GM18519 (cell line): ENCODE results near the gene CDS1.
"Not testable (repeated sequence)": the region's sequence is repeated elsewhere in the genome, so short reads cannot be mapped to it uniquely, and the experiment has no call there.

ENCODE experiments used
- ATAC-seq: cut with Tn5 transposase; IDR thresholded peaks from one replicate; pipeline ENCODE4 v1.9.1; 2021; ENCODE audit warnings: mild to moderate bottlenecking, moderate library complexity; ENCODE audit not compliant: unreplicated experiment, low FRiP score

CDS1 gene

DNA sequence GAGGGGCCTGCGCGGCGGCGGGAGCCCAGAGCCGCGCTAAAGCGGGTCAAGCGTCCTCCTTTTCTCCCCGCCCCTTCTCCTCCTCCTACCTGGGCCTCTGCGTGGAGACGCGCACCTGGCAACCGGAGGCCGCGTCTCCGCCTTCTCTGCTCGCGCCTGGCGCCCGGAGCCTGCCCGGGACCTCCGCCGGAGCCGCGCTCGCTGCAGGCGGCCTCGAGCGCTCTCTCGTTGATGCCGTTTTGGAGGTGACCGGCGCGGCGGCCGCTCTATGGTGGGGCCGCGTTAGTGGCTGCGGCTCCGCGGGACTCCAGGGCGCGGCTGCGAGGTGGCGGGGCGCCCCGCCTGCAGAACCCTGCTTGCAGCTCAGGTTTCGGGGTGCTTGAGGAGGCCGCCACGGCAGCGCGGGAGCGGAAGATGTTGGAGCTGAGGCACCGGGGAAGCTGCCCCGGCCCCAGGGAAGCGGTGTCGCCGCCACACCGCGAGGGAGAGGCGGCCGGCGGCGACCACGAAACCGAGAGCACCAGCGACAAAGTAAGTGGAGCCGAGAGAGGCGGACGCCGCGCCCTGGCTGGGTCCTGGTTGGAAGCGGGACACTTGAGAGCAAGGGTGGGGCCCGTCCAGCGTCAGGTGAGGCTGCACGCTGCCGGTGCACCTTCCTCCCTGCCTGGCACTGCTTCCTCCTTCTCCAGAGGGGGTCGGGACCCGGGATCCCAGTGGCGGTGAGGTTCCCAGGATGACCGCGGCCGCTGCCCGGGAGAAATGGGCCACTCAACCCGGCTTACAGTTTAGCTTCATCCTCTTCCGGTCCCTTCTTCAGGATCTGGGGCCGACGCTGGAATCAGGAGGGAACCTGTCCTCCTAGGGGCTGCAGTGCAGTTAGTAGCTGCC lies at the start of gene CDS1:
TSS of gene CDS1 (plus strand) at position 140 of the 888 bp plus-strand sequence. CDS start at position 415, 275 bp downstream.
- ATAC-seq, result peak; percentile 37

DNA sequence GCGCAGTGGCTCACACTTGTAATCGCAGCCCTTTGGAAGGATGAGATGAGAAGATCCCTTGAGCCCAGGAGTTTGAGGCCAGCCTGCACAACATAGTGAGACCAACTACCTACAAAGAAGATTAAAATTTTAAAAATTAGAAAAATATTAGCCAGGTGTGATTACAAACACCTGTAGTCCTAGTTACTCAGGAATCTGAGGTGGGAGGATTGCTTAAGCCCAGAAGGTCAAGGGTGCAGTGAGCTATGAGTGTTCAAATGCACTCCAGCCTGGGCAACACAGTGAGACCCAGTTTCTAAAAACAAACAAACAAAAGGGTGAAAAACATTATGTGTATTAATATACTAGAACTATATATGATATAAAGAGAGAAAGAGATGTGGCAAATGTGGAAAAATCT lies 47.0 kb upstream of the CDS1 start:
- no peak for ATAC-seq

DNA sequence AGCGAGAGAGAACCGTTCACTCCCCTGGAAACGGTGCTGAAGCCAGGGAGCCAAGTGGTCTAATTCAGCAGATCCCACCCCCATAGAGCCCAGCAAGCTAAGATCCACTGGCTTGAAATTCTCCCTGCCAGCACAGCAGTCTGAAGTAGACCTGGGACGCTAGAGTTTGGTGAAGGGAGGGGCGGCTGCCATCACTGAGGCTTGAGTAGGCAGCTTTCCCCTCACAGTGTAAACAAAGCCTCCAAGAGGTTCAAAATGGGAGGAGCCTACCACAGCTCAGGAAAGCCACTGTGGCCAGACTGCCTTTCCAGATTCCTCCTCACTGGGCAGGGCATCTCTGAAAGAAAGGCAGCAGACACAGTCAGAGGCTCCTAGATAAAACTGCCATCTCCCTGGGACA lies 37.8 kb upstream of the CDS1 start:
- ATAC-seq, result no peak

- no peak for ATAC-seq
These were observed 35.7 kb upstream of the CDS1 start for GRCh38 chr4:84547211-84547610.

GRCh38 chr4:84549191-84549590 lies 33.7 kb upstream of the CDS1 start:
- not testable (repeated sequence) for ATAC-seq

DNA sequence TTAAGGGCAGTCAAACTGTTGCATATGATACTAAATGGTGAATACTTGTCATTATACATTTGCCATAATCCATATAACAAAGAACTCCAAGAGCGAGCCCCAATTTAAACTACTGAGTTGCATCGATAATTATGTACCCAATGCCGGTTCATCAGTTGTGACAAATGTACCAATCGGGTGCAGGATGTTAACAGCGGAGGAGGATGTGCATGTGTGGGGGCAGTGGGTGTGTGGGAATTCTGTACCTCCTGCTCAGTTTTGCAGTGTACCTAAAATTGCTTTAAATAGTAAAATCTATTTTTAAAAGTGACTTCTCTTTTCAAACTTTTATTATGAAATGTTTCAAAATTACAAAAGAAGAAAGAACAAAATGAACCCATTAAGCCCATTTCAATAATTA lies 20.8 kb upstream of the CDS1 start:
- ATAC-seq, result no peak

- ATAC-seq, result no peak
These were observed 19.9 kb upstream of the CDS1 start for GRCh38 chr4:84563002-84563401.

DNA sequence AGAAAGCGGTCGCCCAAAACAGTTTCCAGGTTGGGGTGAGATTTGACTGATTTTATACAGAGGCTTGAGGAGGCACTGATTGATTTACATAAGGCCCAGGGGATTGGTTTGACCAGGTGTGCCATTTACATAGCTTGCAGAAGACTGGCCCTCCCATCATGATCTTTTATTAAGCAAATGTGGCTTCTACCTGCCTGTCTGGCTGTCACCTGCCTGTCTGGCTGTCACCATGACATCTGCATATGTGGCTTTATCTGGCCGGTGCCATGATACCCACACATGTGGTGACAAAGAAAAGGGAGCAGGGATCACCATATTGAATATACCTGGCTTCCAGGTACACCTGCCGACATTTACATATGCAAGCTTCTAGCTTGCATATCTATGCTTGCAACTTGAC lies 17.0 kb upstream of the CDS1 start:
- ATAC-seq, result no peak

- no peak for ATAC-seq
These were observed 14.4 kb upstream of the CDS1 start for GRCh38 chr4:84568496-84568895.

- ATAC-seq, result no peak
These were observed 13.9 kb upstream of the CDS1 start for GRCh38 chr4:84569009-84569408.

GRCh38 chr4:84573385-84574068 lies 9.4 kb upstream of the CDS1 start:
- ATAC-seq, result no peak

GRCh38 chr4:84574069-84574720 lies 8.7 kb upstream of the CDS1 start:
- ATAC-seq, result no peak

GRCh38 chr4:84578540-84579402 lies 4.2 kb upstream of the CDS1 start:
- ATAC-seq, result no peak

GRCh38 chr4:84579403-84579776 lies 3.5 kb upstream of the CDS1 start:
- ATAC-seq, result no peak

GRCh38 chr4:84582302-84582987 lies 482 bp upstream of the CDS1 start:
- peak; percentile 68 for ATAC-seq

DNA sequence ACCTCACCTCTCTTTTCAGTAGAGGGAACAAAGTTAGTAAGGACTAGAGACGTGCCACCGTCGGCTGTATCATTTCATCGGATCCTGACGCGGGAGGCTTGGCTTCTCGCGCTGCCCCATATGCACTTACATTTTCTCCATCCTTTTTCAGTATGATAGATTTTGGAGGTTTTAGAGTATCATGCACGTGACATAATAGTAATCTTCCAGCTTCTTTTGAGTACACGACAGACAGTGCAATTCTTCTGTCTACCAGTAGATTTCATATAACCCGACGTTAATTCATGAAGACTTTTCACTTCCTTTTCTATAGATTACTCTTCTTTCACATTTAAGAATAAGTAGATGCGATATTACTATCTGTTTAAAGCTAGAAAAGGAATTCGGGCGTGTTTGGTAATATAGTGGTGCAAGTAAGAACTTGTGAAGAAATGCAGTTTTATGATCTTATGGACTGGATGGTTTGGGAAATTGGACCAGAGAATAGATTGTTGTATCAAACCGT lies 1.0 kb downstream of the CDS1 start:
- peak; percentile 38 for ATAC-seq

- ATAC-seq, result no peak
These were observed 2.3 kb downstream of the CDS1 start for GRCh38 chr4:84585251-84585650.

DNA sequence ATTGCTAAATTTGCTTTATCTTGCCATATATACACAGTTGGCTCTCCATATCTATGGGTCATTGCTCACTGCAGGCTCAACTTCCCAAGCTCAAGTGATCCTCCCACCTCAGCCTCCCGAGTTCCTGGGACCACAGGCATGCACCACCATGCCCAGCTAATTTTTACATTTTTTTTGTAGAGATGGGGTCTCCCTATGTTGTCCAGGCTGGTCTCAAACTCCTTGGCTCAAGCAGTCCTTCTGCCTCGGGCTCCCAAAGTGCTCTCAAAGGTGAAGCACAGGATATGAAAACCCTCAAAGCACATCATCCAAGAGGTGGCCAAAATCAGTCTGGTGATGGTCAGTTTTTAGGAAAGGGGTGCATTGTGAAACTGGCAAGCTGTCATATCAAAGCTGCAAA lies 11.8 kb downstream of the CDS1 start:
- no peak for ATAC-seq

- ATAC-seq, result no peak
These were observed 13.9 kb downstream of the CDS1 start for GRCh38 chr4:84596826-84597225.

- ATAC-seq, result no peak
These were observed 14.5 kb downstream of the CDS1 start for GRCh38 chr4:84597450-84597849.
